GM18517 (cell line): Measurements from ENCODE around the gene S100A4.
"Not testable (repeated sequence)": the region's sequence is repeated elsewhere in the genome, so short reads cannot be mapped to it uniquely, and the experiment has no call there.

ENCODE experiments used
- ATAC-seq: cut with Tn5 transposase; IDR thresholded peaks from one replicate; pipeline ENCODE4 v1.9.1; 2021; ENCODE audit warnings: mild to moderate bottlenecking, moderate library complexity; ENCODE audit not compliant: unreplicated experiment

The S100A4 gene

DNA sequence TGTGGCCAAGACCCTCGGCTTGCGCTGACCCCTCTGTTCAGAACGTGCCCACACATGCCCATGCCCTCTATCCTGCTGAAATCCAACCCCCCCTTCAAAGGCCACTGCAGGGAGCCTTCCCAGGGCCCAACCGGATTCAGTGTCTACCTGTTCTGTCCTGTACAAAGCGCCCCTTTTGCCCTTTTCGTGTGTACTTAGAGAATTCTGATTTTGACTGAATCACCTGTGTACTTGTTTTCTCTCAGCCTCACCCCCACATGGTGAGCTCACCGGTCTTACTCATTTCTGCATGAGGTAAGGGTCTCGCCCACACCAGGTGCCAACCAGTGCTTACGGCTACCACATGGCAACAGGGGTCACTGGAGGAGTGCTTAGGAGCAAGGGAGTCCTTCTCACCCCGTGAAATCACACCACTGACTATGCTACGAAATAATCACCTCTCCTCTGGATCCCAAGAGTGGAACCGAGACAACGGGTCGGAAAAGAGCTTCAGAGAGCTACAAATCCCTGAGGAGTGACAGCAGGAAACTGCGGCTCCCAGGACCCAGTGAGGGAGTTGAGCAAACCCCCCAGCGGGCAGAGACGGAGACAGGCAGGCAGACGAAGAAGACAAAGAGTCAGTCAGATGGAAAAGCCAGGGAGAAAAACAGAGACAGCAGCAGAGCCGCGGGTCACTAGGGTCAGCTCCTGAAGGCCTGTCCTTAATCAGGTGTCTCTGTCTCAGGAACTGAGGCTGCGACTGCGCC, 22.2 kb upstream of the S100A4 start:
- ATAC-seq, result no peak

DNA sequence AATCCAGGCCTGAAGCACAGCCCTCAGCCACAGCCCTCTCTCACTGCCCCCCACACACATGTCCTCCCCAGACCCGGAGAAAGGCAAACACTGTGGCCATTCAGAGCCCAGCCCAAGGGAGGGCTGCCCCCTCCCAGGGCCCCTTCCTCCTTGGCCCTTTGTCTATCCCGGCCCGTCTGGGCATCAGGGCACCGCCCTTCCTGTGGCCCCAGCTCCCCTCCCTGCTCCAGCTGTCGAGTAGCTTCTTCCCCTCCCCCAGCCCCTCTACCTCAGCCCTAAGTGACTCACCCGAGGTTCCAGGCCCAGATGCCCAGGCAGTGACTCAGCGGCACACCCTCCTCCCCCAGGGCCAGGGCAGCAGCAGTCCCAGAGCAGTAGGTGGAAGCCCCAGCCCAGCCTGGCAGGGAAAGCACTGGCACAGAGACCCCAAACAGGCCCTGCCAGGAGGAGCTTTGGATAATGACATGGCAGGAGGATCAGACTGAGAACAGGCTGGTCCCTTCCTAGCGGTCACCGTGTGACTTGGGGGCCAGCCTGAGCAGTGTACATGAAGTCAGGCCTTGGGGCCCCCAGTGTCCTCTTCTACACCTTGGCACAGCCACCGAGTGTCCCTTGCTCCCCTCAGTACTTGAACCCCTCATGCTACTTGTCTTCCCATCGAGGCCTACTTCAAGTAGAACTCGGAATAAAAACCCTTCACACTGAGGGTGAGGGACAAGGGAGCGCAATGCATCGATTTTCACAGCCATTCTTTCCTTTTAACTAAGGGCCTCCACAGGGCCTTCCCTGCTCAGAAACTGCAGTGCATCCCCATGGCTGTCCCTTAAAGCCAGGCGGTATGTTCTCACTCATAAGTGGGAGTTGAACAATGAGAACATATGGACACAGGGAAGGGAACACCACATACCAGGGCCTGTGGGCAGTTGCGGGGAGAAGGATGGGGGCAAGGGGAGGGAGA, 21.1 kb upstream of the S100A4 start:
- ATAC-seq, result no peak

DNA sequence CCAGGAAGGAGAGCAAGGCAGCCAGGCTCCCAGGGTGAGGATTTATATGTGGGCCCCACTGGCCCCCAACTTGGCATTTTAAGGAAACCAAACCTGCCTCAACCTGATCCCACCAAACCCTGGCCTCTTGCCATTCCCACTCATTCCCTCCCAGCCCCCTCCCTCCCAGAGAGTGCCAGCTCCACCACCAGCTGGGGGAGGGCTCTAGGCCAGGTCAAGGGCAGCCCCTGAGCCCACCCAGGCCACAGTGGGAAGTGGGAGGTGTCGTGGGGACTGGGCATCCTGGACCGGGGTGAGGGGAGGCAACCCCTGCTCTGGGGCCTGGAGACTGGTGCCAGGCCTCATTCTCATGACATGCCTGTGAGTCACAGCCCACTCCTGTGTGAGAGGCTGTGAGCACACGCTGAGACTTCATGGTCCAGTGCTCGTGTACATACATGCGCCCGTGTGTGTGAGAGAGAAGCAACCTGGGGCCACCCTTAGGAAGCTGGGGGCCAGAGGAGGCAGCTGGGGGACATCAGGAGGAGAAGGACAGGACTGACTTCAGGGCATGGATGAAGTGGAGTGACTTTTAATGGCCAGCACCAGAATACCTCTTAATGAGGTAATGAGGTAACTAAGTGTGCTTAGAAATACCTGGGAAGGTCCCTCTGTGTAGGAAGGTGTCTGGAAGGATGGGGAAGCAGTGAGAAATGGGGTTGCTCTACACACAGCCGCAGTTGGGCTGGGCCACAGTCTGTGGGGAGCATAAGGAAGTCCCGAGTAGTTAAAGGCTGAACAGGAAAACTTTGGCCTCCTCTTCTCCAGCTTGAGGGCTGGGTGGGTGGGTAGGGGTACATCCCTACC, 20.1 kb upstream of the S100A4 start, which contains the start of gene S100A2:
Gene S100A2, minus strand, starts transcription at position 316 of the 846 bp plus-strand sequence. CDS start 1,967 bp downstream, outside the sequence.
- no peak for ATAC-seq

DNA sequence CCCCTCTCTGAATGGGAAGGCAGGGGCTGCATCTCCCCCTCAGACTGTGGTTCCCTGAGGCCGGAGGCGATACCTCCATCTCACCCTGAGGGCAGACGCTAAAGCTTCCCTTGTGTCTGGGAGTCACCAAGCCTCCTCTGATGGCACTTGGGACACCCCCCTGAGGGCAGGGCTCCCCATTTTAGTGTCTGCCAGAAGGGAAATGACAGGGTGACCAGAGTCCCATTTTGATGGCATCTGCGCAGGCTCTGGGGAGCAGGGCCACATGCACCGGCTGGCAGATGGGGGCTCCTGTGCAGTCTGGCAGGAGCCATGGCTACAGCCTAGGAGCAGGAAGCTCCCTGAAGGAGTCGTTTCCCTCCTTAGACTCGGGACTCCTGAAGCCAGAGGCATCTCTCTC, 18.4 kb upstream of the S100A4 start:
- no peak for ATAC-seq

DNA sequence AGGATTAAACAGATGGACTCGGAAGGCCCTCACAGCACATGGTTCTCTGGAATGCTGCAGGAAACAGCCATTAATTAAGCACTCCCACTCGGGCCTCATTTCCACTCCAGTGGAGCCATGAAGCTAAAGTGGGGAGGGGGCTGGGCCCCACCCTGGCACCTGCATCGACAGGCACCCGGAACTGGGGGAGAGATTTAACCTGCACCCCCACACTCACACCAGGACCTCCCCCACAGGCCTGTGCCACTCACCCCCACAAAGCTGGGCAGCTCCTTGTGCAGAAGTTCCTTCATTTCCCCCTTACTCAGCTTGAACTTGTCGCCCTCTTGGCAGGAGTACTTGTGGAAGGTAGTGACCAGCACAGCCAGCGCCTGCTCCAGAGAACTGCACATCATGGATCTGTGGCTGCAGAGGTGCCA, 17.9 kb upstream of the S100A4 start:
- no peak for ATAC-seq

DNA sequence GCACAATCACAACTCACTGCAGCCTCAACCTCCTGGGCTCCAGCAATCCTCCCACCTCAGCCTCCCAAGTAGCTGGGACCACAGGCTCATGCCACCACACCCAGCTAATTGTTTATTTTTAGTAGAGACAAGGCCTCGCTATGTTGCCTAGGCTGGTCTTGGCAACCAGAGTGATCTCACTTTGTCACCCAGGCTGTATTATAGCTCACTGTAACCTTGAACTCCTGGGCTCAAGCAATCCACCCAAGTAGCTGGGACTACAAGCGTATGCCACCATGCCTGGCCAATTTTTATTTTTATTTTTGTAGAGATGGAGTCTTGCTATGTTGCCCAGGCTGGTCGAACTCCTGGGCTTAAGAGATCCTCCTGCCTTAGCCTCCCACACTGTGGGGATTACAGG, 16.4 kb upstream of the S100A4 start:
- ATAC-seq, result not testable (repeated sequence)

DNA sequence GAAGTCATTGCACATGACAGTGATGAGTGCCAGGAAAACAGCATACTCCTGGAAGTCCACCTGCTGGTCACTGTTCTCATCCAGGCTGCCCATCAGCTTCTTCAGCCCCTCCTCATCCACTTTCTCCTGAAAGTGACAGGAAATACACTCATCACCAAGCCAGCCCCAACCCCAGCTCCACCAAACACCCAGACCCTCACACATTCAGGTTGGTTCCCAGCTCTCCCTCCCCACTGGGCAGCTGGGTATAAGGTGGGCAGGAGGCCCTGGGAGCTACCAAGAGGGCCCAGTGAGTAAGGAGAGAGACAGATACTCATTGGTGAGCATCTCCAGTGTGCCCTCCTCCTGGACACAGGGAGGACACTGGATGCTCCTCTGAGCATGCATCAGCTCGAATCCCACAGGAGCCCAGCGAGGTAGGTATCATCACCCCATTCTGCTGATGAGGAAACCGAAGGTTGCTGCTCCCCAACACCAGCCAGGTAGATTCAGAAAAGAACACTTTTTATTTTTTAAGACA, 15.9 kb upstream of the S100A4 start:
- no peak for ATAC-seq

DNA sequence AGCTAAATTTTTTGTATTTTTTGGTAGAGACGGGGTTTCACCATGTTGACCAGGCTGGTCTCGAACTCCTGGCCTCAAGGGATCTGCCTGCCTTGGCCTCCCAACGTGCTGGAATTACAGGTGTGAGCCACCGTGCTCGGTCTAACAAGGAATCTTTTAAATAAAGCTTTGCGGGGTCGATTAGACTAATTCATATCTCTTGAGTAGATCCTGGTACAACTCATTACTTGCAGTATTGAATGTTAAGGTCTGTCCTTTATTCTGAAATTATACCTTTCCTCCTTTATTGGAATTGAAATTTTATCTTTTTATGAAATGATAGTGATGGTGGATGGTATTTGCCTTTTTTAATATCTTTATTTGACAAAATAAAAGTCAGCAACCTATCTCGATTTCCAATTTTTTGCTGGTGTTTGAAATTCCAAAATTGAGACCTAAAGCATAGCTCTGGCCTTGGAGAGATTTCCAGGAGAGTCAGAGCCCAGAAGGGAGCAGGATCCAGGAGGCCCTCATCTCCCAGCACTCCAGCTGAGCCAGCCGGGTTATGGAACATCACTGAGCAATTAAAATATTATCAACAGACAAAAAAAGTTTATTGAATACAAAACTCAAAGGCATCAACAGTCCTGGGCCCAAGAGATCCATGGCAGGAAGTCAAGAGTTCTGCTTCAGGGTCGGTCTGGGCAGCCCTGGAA, 15.3 kb upstream of the S100A4 start:
- no peak for ATAC-seq

DNA sequence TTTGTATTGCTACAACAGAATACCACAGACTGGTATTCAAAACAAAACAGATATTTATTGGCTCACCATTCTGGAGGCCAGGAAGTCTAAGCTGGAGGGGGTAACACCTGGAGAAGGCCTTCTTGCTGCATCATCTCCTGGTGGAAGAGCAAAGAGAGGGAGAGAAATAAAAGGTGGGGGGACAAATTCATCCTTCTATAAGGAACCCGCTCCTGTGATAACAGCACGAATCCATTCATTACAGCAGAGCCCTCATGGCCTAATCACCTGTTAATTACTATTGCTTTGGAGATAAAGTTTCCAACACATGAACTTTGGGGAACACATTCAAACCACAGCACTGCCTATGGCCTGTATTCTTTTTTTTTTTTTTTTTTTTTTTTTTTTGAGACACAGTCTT, 14.6 kb upstream of the S100A4 start:
- ATAC-seq, result no peak

DNA sequence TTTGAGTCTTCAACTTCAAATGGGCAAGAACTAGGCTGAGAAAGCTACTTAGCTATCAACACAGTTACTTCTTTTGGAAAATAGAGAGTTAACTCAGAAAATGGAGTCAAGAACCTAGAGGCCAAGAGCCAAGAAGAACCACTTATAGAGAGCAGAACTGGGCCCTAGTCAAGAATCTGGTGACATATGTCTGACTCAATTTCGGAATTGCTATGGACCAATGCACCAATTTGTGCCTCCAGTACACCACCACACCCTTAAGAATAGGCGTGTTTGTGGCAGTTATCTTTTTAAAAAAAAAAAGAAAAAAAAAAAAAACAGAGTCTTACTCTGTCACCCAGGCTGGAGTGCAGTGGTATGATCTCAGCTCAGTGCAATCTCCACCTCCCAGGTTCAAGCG, 12.3 kb upstream of the S100A4 start:
- ATAC-seq, result no peak

DNA sequence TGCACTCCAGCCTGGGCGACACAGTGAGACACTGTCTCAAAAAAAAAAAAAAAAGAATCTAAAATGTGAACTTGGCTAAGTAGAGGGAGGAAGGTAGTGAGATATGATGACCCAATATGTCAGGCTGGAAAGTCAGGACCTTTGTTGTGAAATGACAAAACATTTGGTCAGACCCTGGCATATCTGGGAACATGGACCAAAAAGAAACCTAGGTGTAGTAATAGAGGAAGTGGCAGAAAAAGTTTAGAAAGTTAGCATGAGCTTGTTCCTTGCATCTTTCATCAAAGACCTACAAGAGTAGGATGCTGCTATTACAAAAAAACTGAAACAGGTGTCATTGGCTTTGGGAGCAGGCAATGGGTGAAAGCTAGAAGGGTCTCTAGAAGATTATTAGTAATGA, 10.7 kb upstream of the S100A4 start:
- no peak for ATAC-seq

DNA sequence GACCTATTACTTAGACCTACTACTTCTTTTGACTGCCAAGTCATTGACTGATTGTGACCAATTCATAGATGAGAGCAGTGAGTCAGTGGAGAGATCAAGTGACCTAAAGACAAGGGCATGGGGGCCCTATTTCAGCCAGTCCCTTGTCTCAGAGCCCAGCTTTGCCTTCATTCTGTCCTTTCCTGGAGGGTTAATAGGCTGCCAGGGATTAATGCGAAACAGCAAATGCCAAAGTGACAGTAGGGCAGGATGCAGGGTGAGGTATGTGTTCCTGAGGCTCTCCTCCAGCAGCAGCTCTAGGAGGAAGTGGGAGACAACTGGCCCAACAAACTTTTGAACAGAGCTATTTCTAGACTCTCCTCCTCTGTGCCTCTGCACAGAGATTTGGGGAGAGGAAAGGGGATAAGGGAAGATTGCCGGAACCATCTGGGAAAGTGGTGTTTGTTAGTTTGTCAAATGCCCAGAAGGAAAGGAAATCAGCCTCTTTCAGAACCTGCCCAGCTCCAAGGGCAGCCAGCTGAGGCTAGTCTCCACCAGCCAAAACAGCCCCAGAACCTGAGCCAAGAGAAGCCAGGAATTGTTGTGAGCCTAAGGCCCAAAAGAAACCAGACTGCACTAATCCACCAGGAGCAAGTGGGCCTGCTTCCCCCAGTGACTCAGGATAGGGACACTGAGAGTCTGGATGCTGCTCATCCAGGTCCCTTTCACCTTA, 8.4 kb upstream of the S100A4 start:
- ATAC-seq, result no peak

DNA sequence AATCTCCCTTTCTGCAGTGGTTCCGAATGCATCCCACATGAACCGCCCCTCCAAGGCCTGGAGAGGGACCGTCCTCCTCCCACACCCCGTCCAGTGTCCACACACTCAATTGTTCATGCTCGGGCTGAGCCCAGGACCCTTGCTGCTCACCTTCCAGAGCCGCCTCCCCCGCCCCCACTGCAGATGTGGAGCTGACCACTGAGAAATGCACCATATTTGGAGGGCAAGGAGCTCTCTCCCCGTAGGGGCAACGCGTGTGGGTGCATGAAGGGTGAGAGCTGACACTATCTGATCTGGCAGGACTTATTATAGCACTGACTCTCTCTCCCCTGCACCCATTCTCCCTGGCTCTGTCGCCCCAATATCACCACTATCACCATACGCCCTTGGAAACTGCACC, 7.5 kb upstream of the S100A4 start:
- ATAC-seq, result no peak

DNA sequence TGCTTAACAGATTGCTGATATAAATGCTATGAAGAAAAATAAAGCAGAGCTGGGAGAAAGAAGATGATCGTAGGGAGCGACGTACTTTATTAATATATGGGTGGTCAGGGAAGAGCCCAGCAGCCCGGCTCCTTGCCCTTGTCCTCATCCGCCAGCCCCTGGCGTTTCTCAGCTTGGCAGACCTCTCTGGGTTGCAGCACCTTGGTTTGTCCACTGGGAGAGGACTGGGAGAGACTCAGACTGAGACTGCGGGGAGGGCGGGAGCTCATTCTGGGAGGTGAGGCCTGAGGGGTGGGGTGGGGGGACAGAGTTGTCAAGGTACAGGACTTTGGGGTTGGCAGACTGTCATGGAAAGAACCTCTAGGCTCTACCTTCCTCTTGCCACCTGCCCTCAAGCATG, 6.7 kb upstream of the S100A4 start:
- ATAC-seq, result no peak

DNA sequence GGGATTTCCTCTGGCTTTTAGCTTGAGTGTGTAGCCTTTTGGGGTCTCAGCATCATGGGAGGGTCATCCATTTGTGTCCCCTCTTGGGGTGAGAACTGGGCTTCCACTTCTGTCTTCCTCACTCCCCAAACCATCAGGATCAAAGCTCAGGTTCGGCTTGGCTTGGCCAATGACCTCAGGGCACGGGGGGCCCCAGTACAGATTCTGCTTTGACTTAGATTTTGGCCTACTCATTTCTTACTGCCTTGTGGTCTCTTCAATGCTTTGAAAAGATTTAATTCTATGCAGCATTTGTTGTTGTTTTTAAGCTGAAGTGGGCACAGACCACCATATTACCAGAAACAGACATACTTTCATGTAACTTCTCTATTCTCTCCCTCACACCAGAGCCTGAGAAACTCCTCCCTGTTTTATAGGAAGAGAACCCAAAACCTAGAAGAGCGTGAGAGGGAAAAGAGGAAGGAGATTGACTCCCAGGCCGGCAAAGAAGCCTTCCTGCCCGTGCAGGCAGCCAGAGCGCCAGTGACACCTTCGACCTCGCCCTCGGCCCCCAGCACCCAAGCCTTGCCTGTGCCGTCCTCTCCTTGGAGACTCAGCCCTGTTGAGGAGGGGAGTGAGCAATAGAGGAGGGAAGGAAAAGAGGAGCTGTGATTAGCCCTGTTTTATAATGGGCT, 5.4 kb upstream of the S100A4 start:
- ATAC-seq, result no peak

DNA sequence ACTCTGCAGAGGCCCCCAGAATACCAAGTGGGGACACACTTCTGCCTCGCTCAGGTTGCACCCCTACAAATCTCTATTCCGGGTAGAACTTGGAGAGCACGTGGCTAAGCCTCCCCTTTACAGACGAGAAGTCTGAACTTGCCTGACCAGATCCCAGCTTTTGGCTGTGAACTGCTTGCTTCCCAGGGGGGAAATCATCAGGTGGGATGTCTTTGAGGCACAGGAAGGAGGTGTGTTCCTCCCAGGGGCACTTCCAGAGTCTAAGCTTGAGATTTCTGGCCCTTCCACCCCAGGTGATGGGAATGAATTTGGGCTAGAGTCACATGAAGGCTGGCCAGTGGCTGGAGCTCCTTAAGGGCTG, 4.8 kb upstream of the S100A4 start:
- no peak for ATAC-seq

DNA sequence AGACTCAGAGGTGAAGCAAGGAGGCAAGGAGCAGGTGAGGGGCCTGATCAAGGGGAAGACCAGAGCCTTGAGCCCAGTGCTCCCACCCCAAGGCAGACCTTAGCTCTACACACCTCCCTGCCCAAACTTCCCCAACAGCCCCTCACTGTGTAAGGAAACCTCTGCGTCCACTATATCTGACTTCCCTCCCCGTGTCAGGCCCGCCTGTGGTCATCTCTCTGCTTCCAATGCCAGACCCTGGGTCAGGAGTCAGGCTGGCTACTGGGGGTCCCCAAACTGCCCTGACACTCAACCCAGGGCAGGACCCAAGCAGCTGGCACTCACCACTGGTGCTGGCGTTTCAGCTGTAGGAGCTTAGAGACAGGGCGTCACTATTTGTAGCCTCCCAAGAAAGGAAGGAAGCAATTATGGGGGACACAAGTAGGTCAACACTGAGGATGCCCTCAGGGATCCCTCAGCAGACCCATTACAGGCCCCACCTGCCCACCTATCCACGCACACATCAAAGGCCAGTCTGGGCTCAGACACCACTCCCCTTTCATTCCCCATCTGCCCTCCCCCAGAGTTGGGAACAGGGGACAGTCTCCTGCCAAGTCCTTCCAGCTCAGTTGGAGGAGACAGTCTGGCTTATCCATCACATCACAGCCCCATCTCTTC, 4.3 kb upstream of the S100A4 start:
- ATAC-seq, result no peak
